ENCODE measurements around the gene GLDN. TPM values are rescaled to one million over a fixed set of nuclear protein-coding genes. Genes with fewer than 3 reads are reported as not detected.

GLDN gene
- total and polyA plus RNA-seq, 2 experiments from 2014 or later = 0.29 to 2.8 TPM

DNA sequence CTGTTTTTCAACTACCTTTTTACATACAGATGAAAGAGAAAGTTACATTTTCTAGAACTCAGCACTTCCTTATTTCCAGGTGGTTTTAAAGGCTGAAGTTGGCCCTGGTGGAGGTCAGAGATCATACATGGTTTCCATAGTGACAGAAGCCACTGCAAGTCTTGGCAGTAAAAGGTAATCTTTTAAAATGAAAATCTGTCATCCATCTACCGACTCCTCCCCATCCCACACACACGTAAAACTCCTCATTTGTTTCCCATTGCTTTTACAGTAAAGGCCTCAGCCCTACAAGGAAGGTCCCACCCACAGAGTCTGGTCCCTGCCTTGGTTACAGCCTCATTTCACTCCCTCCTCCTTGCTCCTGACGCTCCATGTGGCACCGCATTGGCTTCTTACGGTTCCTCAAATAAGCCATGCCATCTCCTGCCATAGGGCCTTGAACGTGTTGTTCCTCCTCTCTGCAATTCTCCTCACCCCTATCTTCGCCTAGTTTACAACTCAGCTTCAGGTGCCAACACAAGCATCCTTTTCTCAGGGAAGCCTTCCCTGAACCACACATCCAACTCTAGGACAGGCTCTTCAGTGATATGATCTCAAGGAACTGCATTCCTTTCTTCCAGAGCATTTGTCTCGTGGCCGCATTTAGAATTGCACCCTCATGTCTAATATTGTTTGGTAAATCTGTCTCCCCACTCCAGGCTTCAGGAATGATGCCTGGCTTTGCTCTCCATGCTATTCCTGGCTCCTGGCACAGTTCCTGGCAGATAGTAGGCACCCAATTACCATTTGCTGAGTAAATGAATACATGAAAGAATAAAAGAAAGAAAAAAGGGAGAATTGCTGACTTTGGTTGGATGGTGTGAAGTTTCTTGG lies 5.7 kb upstream of the GLDN start:
- TF ChIP-seq EZH2phosphoT487 (IDR thresholded peaks at IDR 0.05; ENCODE audit: insufficient read depth, low read depth) (no peak), EZH2 (IDR thresholded peaks at IDR 0.05; ENCODE audit: insufficient read depth, poor library complexity, severe bottlenecking) (no peak)
- Histone ChIP-seq H3K27ac (no peak overlapping the region), H2AFZ (no peak overlapping the region)

DNA sequence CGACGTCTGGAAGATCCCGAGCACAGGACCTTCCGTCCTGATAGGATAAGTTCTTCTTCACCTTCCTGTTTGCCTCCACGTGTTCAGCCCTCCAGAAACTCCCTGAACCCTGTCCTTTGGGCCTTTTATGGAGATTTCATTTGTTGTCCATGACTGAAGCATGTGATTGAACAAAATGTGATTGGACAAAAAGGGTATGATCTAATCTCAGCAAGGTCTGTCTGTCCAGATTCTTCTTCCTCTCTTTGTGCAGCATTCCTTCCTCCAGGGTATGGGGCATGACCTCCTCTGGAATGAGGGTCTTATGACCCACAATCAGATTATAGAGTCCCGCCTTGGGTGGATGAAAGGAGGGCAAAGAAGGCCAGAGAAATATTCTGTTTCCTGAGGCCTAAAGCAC lies 3.0 kb upstream of the GLDN start, which contains the start of gene CYP19A1:
Gene CYP19A1 (minus strand): TSS at position 101 of the 400 bp plus-strand sequence. CDS start 95,684 bp downstream, outside the sequence.
- H3K27ac ChIP-seq = no peak within 1 kb of the TSS
- no peak for DNase-seq

More for the DNA sequence above, 5.7 kb upstream of the GLDN start:
- WGBS, 2 experiments (ENCODE audit: low coverage in 1 of 2, low lambda C conversion rate in 2 of 2, missing lambda C conversion rate in 2 of 2) = 83 to 86% methylated on average over 9 of the region's 9 CpGs
- H3K9me3 ChIP-seq (ENCODE audit: low read depth) = no peaks in the 10 kb centered on the region
- DNase-seq = no peak
- H3F3A ChIP-seq (ENCODE audit: insufficient read depth) = peaks cover 11% of the 10 kb centered on the region; the same call in 1 of the 2 replicates
- in situ Hi-C loops (cut with MboI) = no loop called here
- no peak overlapping the region for H3K4me3 ChIP-seq
- no peaks in the 10 kb centered on the region for H3K36me3 ChIP-seq (ENCODE audit: low read depth)
- no peaks in the 10 kb centered on the region for H4K20me1 ChIP-seq (ENCODE audit: insufficient read depth)
- H3K9ac ChIP-seq = no peak overlapping the region
- peaks cover 4% of the 10 kb centered on the region; the same call in 1 of the 2 replicates for H3K4me1 ChIP-seq (ENCODE audit: insufficient read depth)
- no peak overlapping the region for H3K4me2 ChIP-seq (ENCODE audit: unreplicated experiment)
- no peaks in the 10 kb centered on the region for H3K9me2 ChIP-seq (ENCODE audit: insufficient read depth)
- H3K27me3 ChIP-seq (replicated peaks; ENCODE audit: insufficient read depth) = no peaks in the 10 kb centered on the region
- H3K79me2 ChIP-seq (ENCODE audit: insufficient read depth) = no peaks in the 10 kb centered on the region

DNA sequence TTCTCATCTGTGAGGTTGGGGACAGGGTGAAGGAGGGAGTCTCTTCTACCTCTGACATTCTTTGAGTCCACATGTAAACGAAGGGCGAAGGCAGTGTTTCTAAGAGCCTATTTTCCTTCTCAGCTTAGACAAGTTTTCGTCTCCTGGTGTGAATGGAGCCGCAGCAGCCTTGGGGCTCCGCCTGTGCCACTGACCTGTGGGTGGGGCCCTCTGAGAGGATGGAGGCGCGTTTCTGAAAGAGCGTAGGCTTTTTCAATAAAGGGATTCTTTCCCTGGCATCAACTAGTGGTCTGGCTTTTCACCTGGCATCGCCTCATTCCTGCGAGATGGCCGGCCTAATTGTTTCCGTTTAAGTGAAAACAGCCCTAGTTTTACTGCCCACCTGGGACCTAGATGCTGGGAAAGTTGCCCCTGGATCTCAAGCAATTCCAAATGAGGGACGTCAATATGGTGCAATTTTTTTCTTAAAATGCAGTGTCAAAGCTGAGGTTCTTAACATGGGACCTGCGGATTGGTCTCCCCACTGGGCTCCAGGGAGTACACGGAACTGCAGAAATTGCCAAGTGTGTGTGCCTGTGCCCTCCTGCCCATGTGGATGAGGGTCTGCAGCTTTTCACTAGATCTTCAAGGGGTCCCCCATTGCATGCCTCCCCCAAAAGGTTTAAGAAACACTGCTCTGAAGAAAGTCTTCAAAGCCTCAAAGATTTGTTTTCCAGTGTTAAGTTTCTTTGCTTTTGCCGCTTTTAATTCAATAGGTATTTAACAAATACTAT lies 958 bp downstream of the GLDN start:
- Histone ChIP-seq H3K4me1 (ENCODE audit: insufficient read depth) (0 out of 2 replicates have a peak, but pooled peaks cover 3% of the 10 kb centered on the region), H3K79me2 (ENCODE audit: insufficient read depth) (no peaks in the 10 kb centered on the region), H3K9ac (peak overlapping the region; percentile 20; the same call in 1 of the 2 replicates), H3K27me3 (replicated peaks; ENCODE audit: insufficient read depth) (no peaks in the 10 kb centered on the region), H3F3A (ENCODE audit: insufficient read depth) (no peaks in the 10 kb centered on the region), H3K27ac (no peak overlapping the region), H3K9me2 (ENCODE audit: insufficient read depth) (no peaks in the 10 kb centered on the region), H4K20me1 (ENCODE audit: insufficient read depth) (no peaks in the 10 kb centered on the region), H3K9me3 (ENCODE audit: low read depth) (no peaks in the 10 kb centered on the region), H3K4me3 (peak overlapping the region; percentile 67), H2AFZ (peak overlapping the region; percentile 79), H3K36me3 (ENCODE audit: low read depth) (no peaks in the 10 kb centered on the region), H3K4me2 (ENCODE audit: unreplicated experiment) (peak overlapping the region; percentile 76)
- WGBS, 2 experiments (ENCODE audit: low coverage in 1 of 2, low lambda C conversion rate in 2 of 2, missing lambda C conversion rate in 2 of 2) = 18 to 20% methylated on average over 16 of the region's 16 CpGs
- no peak for TF ChIP-seq EZH2 (IDR thresholded peaks at IDR 0.05; ENCODE audit: insufficient read depth, poor library complexity, severe bottlenecking)
- TF ChIP-seq EZH2phosphoT487 (IDR thresholded peaks at IDR 0.05; ENCODE audit: insufficient read depth, low read depth) = no peak
- in situ Hi-C loops (cut with MboI) = no loop called here
- DNase-seq = peak; percentile 23

More for the DNA sequence above, 3.0 kb upstream of the GLDN start, which contains the start of gene CYP19A1:
- Histone ChIP-seq H4K20me1 (ENCODE audit: insufficient read depth) (no peaks in the 10 kb centered on the region), H3K79me2 (ENCODE audit: insufficient read depth) (no peaks in the 10 kb centered on the region), H3K27me3 (replicated peaks; ENCODE audit: insufficient read depth) (no peaks in the 10 kb centered on the region), H3F3A (ENCODE audit: insufficient read depth) (no peaks in the 10 kb centered on the region), H3K4me1 (ENCODE audit: insufficient read depth) (0 out of 2 replicates have a peak, but pooled peaks cover 3% of the 10 kb centered on the region), H3K4me2 (ENCODE audit: unreplicated experiment) (no peak within 1 kb of the TSS), H2AFZ (no peak within 1 kb of the TSS), H3K36me3 (ENCODE audit: low read depth) (no peaks in the 10 kb centered on the region), H3K4me3 (no peak within 1 kb of the TSS), H3K9me3 (ENCODE audit: low read depth) (no peaks in the 10 kb centered on the region), H3K9me2 (ENCODE audit: insufficient read depth) (no peaks in the 10 kb centered on the region), H3K9ac (no peak within 1 kb of the TSS)
- in situ Hi-C loops (cut with MboI) = no loop called here
- 85% methylated on average over 6 of the region's 6 CpGs for WGBS, 2 experiments (ENCODE audit: low coverage in 1 of 2, low lambda C conversion rate in 2 of 2, missing lambda C conversion rate in 2 of 2)
- TF ChIP-seq EZH2phosphoT487 (IDR thresholded peaks at IDR 0.05; ENCODE audit: insufficient read depth, low read depth) = no peak
- TF ChIP-seq EZH2 (IDR thresholded peaks at IDR 0.05; ENCODE audit: insufficient read depth, poor library complexity, severe bottlenecking) = no peak

DNA sequence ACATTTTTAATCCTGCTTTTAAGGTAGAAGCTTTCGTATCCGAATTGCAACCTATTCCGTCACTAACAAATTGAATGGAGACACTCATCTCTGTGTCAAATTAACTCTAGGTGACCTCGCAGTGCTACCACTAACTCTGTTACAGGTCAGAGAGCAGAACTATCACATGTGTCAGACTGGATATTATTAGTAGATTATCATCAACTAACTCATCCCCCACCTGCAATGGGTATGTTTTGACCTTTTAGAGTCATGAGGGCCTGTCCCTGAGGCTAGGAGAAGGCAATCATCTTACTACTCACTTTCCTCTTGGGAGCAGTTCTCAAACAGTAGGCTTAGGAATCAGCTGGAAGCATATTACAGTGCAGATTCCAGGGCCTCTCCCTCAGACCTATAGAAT lies 2.0 kb downstream of the GLDN start:
- in situ Hi-C loops (cut with MboI) = no loop called here
- no peaks in the 10 kb centered on the region for H3K27me3 ChIP-seq (replicated peaks; ENCODE audit: insufficient read depth)
- TF ChIP-seq EZH2phosphoT487 (IDR thresholded peaks at IDR 0.05; ENCODE audit: insufficient read depth, low read depth) (no peak), EZH2 (IDR thresholded peaks at IDR 0.05; ENCODE audit: insufficient read depth, poor library complexity, severe bottlenecking) (no peak)

More for the DNA sequence above, 2.0 kb downstream of the GLDN start:
- no peak overlapping the region for H3K4me2 ChIP-seq (ENCODE audit: unreplicated experiment)
- 88 to 93% methylated on average over 4 of the region's 4 CpGs for WGBS, 2 experiments (ENCODE audit: low coverage in 1 of 2, low lambda C conversion rate in 2 of 2, missing lambda C conversion rate in 2 of 2)
- H3K36me3 ChIP-seq (ENCODE audit: low read depth) = no peaks in the 10 kb centered on the region
- H2AFZ ChIP-seq = no peak overlapping the region
- H3K79me2 ChIP-seq (ENCODE audit: insufficient read depth) = no peaks in the 10 kb centered on the region
- H3K9ac ChIP-seq = no peak overlapping the region
- H4K20me1 ChIP-seq (ENCODE audit: insufficient read depth) = no peaks in the 10 kb centered on the region
- no peaks in the 10 kb centered on the region for H3F3A ChIP-seq (ENCODE audit: insufficient read depth)
- H3K27ac ChIP-seq = no peak overlapping the region
- DNase-seq = no peak
- H3K9me2 ChIP-seq (ENCODE audit: insufficient read depth) = no peaks in the 10 kb centered on the region
- H3K4me3 ChIP-seq = no peak overlapping the region
- 0 out of 2 replicates have a peak, but pooled peaks cover 3% of the 10 kb centered on the region for H3K4me1 ChIP-seq (ENCODE audit: insufficient read depth)
- no peaks in the 10 kb centered on the region for H3K9me3 ChIP-seq (ENCODE audit: low read depth)

Measured in GM23248 (cell line).